Measurements from ENCODE around the gene EXOSC1. TPM values are rescaled to one million over a fixed set of nuclear protein-coding genes. Genes with fewer than 3 reads are reported as not detected.

The EXOSC1 gene
- total and polyA plus RNA-seq, 2 experiments from 2014 or later, result 34.7 to 51.7 TPM

DNA sequence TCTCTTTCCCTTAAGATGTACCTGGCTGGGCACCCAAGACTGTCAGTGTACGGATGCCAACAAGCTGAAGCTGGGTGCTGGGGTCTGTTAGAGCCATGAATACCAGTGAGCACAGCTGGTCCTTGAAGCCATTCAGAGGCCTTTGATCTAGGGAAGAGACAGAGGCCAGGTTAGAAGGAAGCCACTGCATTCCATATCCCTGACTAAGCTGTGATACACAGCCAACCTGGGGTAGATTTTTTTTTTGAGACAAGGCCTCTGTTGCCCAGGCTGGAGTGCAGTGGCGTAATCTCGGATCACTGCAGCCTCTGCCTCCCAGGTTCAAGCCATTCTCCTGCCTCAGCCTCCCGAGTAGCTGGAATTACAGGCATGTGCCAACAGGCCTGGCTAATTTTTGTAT is 20.9 kb upstream of the EXOSC1 start:
- TF ChIP-seq, protein P1, sequence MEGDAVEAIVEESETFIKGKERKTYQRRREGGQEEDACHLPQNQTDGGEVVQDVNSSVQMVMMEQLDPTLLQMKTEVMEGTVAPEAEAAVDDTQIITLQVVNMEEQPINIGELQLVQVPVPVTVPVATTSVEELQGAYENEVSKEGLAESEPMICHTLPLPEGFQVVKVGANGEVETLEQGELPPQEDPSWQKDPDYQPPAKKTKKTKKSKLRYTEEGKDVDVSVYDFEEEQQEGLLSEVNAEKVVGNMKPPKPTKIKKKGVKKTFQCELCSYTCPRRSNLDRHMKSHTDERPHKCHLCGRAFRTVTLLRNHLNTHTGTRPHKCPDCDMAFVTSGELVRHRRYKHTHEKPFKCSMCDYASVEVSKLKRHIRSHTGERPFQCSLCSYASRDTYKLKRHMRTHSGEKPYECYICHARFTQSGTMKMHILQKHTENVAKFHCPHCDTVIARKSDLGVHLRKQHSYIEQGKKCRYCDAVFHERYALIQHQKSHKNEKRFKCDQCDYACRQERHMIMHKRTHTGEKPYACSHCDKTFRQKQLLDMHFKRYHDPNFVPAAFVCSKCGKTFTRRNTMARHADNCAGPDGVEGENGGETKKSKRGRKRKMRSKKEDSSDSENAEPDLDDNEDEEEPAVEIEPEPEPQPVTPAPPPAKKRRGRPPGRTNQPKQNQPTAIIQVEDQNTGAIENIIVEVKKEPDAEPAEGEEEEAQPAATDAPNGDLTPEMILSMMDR (IDR thresholded peaks at IDR 0.05; ENCODE audit: poor library complexity), result no peak
- TF ChIP-seq EZH2phosphoT487 (IDR thresholded peaks at IDR 0.05; ENCODE audit: low read depth, severe bottlenecking, unreplicated experiment), result no peak
- TF ChIP-seq EZH2 (IDR thresholded peaks at IDR 0.05; ENCODE audit: borderline replicate concordance), result no peak
- WGBS (ENCODE audit: low lambda C conversion rate, missing lambda C conversion rate), result 88% methylated on average over 4 of the region's 4 CpGs
- no peaks in the 10 kb centered on the region for H3K36me3 ChIP-seq (replicated peaks; ENCODE audit: insufficient read depth, low read depth)

DNA sequence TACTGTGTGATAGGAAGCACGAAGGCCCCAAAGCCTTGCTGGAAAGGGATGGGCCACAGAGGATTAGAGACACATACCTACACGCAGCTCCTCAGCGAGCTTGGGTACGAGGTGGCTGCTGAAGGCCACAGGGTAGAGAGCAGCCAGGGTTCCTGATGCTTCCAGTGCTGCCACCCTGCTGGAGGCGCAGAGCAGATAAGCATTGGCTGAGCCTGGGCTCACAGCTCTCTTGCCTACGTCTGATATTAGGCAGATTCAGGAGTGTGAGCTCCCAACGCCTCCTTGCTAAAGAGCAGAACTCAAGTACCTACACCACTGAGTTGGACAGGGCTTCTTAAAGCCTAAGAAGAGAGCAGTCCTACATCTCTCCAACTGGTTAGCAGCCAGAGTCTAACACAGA is 20.2 kb upstream of the EXOSC1 start:
- no peaks in the 10 kb centered on the region for H3K9me2 ChIP-seq (replicated peaks; ENCODE audit: insufficient read depth)
- H3K36me3 ChIP-seq (replicated peaks; ENCODE audit: insufficient read depth, low read depth), result no peaks in the 10 kb centered on the region
- no peak overlapping the region for H3K4me2 ChIP-seq
- DNase-seq (ENCODE audit: low spot score), result no peak
- no peaks in the 10 kb centered on the region for H4K20me1 ChIP-seq (ENCODE audit: insufficient read depth, poor library complexity, severe bottlenecking)
- H3K4me3 ChIP-seq, result no peak overlapping the region
- WGBS (ENCODE audit: low lambda C conversion rate, missing lambda C conversion rate), result 96% methylated on average over 7 of the region's 7 CpGs
- peaks cover 7% of the 10 kb centered on the region for H3K4me1 ChIP-seq (ENCODE audit: insufficient read depth)
- H3K27ac ChIP-seq, result no peak overlapping the region
- H3K27me3 ChIP-seq, result no peaks in the 10 kb centered on the region
- no peaks in the 10 kb centered on the region for H3K9me3 ChIP-seq (ENCODE audit: low read depth)
- H2AFZ ChIP-seq, result no peak overlapping the region
- TF ChIP-seq EZH2 (IDR thresholded peaks at IDR 0.05; ENCODE audit: borderline replicate concordance) (no peak), EZH2phosphoT487 (IDR thresholded peaks at IDR 0.05; ENCODE audit: low read depth, severe bottlenecking, unreplicated experiment) (no peak)
- TF ChIP-seq, protein P1 (IDR thresholded peaks at IDR 0.05; ENCODE audit: poor library complexity), result no peak
- H3K79me2 ChIP-seq, result no peaks in the 10 kb centered on the region

More for the DNA sequence above, 20.9 kb upstream of the EXOSC1 start:
- Histone ChIP-seq H3K27ac (no peak overlapping the region), H2AFZ (no peak overlapping the region), H3K9me2 (replicated peaks; ENCODE audit: insufficient read depth) (no peaks in the 10 kb centered on the region), H3K4me2 (no peak overlapping the region), H3K9me3 (ENCODE audit: low read depth) (no peaks in the 10 kb centered on the region), H3K4me1 (ENCODE audit: insufficient read depth) (peaks cover 7% of the 10 kb centered on the region), H3K79me2 (no peaks in the 10 kb centered on the region), H3K27me3 (no peaks in the 10 kb centered on the region), H3K4me3 (no peak overlapping the region), H4K20me1 (ENCODE audit: insufficient read depth, poor library complexity, severe bottlenecking) (no peaks in the 10 kb centered on the region)
- no peak for DNase-seq (ENCODE audit: low spot score)

DNA sequence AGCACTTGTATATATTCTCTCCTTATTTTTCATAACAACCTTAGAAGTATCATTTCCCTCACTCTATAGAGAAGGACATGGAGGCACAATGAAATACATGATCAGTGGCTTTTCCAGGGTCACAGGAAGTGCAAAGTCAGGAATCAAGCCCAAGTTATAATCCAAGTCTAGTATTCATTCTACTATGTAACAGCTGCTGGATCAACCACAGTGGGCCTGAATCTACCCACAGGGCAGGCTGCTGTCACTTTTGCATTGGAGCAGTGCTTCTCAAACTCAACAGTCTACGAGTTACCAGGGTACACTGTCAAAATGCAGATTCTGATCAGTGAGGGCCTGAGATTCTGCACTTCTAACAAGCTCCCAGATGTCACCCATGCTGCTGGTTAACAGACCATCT is 18.4 kb upstream of the EXOSC1 start:
- H3K36me3 ChIP-seq (replicated peaks; ENCODE audit: insufficient read depth, low read depth), result no peaks in the 10 kb centered on the region

More for the DNA sequence above, 18.4 kb upstream of the EXOSC1 start:
- H2AFZ ChIP-seq, result no peak overlapping the region
- H3K9me2 ChIP-seq (replicated peaks; ENCODE audit: insufficient read depth), result no peaks in the 10 kb centered on the region
- H3K27ac ChIP-seq, result peak overlapping the region; percentile 44
- peaks cover 7% of the 10 kb centered on the region for H3K4me1 ChIP-seq (ENCODE audit: insufficient read depth)
- H3K27me3 ChIP-seq, result no peaks in the 10 kb centered on the region
- H3K79me2 ChIP-seq, result no peaks in the 10 kb centered on the region
- no peak for DNase-seq (ENCODE audit: low spot score)
- TF ChIP-seq EZH2phosphoT487 (IDR thresholded peaks at IDR 0.05; ENCODE audit: low read depth, severe bottlenecking, unreplicated experiment), result no peak
- TF ChIP-seq, protein P1 (IDR thresholded peaks at IDR 0.05; ENCODE audit: poor library complexity), result no peak
- TF ChIP-seq EZH2 (IDR thresholded peaks at IDR 0.05; ENCODE audit: borderline replicate concordance), result no peak
- no peak overlapping the region for H3K4me3 ChIP-seq
- no peak overlapping the region for H3K4me2 ChIP-seq
- WGBS (ENCODE audit: low lambda C conversion rate, missing lambda C conversion rate), result 71% methylated on average over 1 of the region's 1 CpG
- no peaks in the 10 kb centered on the region for H3K9me3 ChIP-seq (ENCODE audit: low read depth)
- H4K20me1 ChIP-seq (ENCODE audit: insufficient read depth, poor library complexity, severe bottlenecking), result no peaks in the 10 kb centered on the region
